ENCODE measurements around the gene ADAMTS4.

ADAMTS4 gene

DNA sequence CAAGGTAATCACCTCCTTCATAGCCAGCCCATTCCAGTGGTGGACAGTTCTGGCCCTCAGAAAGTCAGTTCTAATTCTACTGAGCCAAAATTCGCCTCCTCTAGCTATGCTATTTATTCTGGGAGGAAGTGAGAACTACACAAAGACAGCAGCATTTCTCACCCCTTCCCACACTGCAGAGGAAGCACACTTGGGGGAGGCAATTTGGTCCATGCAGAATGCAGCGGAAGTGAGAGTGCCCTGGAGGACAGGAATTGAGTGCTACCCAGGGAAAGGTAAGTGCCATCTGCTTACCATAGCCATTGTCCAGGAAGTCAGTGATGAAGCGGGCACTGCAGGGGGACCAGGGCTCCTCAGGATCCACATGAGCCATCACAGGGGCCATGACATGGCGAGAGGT, 3.7 kb downstream of the ADAMTS4 start:
- DNase-seq: no peak

DNA sequence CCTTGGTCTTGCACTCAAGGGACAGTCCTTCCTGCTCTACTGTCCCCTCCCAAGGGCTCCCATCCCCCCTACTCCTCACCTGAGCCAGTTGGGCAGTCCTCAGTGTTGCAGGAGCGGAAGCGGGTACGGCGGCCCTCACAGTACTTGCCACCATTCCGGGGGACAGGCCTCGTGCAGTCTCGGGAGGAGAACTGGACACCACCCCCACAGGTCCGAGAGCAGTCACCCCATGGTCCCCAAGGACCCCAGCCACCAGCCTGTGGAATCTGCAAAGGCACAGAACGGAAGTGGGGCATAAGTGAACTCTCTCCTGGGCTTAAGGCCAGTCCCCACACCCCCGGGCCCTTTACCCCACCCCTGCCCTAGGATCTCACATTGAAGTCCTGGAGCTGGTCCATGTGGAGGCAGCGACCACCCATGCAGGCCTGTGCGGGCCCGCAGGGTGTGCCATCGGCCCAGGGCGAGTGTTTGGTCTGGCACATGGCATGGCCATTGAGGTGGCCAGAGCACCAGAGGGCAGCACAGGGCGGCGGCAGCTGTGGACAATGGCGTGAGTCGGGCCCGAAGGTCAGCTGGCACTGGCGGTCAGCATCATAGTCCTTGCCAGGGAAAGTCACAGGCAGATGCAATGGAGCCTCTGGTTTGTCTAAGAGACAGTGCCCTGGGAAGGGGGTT, 5.2 kb downstream of the ADAMTS4 start:
- DNase-seq: no peak

DNA sequence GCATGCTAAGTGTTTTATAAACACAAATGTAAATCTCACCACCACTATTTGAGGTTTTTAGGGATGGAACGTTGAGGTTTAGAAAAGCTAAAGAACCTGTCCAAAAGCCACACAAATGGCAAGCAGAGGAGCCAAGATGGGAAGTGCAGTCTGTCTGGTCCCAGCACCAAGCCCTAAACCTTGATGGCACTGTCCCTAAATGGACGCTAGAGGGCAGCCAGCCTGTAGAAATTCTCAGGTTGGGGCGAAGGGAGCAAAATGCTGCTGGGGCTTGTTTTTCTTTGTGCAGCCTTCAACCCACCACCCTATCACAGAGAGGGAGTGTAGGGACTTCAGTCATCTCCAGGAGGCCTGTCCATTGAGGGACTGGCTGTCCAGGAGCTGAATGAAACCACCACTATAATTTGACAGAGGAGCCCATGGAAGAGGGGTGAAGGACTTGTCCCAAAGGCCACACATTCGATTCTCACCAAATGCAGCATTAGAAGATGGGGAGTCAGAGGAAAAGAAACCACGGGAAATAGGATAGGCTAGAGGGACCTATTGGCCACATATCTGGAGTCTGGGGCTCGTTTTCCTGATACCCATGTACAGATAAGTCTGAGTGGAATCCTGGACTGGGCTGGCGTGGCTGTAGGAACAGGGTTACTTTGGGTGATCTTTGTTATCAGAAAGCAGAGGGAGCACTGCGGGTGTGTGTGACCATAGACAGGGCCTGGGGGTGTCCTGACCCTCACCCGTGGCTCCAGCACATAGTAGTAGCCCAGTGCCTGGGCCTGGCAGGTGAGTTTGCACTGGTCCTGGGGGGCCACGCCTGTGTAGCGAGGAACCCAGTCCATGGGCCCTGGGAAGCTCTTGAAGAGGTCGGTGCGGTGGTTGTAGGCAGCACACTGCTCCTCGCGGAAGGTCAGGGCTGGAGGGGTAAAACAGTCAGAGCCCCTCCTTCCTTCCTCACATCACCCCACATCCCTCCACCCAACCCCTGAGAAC, 6.1 kb downstream of the ADAMTS4 start:
- peak; percentile 60 for DNase-seq

DNA sequence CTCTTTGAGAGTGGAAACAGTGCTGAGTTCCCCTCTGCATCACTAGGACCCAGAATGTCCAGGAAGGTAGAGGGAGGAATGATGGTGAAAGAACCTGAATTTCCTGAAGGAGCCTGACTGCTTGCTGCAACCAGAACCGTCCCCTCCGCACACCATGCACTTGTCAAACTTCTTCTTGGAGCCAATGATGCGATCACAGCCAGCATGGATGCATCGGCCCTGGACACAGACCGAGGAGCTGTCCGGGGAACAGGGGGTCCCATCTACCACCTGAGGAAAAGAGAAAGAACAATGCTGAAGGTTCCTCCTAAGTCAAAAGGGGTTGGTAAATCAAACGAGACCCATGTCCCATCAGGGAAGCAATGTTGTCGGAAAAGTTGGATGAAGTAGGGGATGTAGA, 6.9 kb downstream of the ADAMTS4 start:
- DNase-seq: no peak

DNA sequence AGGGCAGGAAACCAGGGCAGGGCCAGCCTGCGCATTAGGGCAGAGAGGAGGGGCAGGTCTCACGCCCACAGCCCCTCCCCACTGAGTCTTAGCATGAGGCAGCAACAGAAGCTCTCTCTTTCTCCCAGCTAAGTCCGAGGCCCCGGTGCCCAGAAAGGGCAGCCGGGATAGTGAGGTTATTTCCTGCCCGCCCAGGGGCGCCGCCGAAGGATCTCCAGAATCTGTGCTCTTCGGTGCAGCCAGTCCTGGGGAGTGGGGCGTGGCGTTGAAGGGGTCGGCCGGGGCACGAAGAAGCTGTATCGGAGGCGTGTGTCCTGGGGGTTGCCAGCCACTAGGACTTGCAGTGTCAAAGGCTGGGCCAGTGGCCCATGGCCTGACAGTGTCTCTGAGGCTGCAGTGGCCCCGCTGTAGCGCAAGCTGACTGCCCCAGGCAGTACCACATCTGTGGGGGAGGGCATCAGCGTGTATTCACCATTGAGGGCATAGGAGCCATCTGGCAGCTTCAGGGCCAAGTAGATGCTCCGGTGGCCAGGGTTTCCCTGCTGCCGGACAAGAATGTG, 7.8 kb downstream of the ADAMTS4 start:
- no peak for DNase-seq

DNA sequence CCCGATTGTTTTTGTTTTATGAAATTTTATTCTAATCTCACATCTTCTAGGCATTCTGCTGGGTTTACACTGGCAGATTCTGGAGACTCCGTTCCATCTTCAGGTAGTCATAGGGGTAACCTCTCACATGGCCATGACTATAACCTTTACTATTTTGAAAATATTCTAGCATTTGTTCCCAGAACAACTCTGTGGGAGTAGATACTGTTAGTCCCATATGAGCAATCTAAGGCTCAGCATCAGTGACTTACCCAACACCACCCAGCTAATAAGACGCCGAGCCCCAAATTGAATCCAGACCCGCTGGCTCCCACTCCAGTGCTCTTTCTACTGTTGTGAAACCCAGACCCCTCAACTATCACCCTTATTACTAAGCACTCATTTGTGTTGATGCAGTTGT, 9.8 kb downstream of the ADAMTS4 start:
- no peak for DNase-seq

DNA sequence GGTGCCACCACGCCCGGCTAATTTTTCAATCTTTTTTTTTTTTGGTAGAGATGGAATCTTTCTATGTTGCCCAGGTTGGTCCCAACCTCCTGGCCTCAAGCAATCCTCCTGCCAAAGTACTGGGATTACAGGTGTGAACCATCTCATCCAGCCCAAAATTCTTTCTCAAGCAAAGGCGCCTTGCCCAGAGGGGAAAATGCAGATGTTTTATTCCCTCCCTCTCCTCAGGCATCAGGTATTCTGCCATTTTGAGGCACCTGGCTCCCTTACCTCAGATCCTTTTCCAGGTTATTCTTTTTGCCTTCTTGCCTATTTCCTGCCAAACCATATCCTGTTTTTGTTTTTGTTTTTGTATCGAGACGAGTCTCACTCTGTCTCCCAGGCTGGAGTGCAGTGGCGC, 10.5 kb downstream of the ADAMTS4 start:
- DNase-seq: no peak

DNA sequence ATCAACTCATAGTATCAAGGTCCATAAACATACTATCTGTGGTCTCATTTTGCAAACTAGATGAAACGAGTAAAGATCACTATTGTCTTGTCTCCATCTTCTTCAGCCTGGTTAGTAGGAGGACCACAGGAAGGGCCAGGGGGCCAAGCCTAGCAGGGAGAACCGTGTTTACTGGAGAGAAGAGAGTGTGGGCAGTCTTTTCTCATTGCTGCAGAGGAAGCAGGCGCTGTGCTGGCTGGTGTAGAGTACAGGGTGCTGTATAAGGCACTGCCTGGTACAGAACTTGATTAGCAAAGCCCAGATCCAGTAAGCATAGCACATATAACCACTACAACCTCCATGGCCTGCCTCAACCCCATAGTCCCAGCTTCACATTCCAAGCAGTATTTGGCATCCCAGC, 11.5 kb downstream of the ADAMTS4 start:
- DNase-seq: no peak

DNA sequence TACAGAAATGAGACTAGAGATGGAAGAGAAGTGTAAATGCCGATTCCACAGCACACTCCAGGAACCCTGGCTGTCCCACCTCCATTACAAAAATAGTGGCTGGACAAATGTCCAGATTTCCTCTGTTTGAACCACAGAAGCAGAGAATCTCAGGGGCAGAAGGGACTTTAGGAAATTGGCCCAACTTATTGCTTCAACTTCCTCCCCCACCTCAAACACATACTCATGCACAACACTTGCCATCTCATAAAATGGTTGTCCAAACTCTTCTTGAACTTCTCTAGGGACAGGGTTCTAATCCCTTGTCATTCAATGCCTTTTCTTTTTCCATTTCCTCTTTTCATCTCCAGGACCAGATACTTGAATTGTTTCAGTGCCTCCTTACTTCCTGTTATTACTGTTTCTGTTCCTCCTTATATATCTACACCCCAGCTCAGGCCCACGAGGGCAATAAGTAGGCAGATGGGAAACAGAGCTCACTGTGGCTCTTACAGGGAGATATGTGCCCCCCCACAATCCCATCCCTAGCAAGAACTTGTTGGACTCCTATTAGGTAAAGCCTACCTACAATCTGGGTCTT, 13.0 kb downstream of the ADAMTS4 start:
- DNase-seq: no peak

DNA sequence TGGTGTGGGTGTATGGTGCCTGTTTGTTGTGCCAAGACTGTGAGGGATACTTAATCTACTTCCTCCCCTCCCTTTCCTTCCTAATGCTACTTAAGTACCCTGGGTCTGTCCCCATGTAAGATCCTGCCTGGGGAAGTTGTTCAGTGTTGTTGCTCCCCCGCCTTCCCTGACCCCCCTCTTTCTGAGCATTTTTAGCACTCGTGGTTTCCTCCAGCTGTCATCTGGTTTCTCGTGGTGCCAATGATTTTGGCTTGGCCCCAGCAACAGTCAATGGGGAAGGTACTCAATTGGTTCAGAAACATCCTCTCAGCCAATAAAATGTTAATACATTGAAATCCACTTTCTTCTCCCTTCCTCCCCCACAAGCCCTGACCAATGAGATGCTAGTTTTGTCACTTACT, 13.6 kb downstream of the ADAMTS4 start:
- DNase-seq: peak; percentile 67

DNA sequence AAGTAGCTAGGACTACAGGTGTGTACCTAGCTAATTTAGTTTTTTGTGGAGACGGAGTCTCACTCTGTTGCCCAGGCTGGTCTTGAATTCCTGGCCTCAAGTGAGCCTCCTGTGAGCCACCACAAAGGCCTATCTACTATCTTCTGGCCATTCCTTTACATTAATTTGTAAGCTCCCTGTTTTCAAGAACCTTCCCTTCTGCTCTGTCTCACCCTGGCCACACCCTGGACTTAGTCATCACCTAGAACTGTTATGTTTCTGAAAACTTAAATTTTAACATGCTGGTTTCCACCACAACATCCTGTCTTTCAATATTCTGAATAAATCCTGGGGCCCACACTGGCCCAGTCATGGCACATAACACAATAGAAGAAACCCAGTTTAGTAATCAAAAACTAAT, 16.6 kb downstream of the ADAMTS4 start:
- peak; percentile 46 for DNase-seq

DNA sequence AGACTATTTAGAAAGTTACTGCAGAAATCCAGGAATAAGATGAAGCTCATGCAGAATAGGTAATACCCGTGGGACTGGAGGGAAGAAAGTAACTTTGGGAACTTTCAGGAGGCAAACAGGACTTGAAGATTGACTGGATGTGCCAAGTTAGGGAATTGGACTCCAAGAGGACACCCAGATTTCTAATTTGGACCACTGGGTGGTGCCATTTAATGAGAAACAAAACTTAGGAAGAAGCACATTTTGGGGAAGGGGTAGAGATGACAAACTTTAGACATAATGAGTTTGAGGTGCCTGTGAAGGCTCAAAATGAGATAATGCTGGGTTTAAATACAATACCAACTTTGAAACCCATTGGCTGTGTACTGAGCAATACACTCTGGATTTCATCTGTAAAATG, 18.2 kb downstream of the ADAMTS4 start:
- DNase-seq: no peak

DNA sequence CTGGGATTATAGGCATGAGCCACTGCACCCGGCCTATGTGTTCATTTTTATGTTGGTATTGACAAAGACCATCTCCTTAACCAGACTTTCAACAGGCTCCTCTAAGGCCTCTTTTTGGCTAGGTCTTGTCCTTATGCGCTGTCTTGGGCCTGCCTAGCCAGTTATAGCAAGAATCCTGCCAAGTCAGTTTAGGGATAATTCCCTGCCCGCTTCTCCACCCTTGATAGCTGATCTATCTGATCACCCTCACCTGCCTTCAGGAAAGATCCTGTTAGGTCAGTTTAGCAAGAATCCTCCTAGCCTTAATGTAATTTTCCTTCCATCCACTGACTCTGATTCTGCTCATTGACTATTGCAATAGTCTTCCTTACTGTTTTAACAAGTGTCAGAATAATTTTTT, 19.2 kb downstream of the ADAMTS4 start:
- DNase-seq: no peak

DNA sequence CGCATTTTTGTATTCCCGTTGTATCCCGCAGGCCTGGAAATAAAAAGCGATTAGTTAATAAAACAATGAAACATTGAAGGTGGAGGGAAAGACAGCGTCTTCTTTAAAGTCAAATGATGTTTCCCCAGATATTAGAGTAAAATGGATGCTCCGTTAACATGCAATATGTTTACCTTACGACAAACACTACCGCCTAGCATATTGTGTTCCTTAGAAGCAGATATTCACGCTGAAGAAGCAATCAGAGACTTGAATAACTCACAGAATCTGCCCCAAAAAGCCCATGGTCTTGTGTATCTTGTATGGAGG, 21.0 kb downstream of the ADAMTS4 start:
- no peak for DNase-seq

DNA sequence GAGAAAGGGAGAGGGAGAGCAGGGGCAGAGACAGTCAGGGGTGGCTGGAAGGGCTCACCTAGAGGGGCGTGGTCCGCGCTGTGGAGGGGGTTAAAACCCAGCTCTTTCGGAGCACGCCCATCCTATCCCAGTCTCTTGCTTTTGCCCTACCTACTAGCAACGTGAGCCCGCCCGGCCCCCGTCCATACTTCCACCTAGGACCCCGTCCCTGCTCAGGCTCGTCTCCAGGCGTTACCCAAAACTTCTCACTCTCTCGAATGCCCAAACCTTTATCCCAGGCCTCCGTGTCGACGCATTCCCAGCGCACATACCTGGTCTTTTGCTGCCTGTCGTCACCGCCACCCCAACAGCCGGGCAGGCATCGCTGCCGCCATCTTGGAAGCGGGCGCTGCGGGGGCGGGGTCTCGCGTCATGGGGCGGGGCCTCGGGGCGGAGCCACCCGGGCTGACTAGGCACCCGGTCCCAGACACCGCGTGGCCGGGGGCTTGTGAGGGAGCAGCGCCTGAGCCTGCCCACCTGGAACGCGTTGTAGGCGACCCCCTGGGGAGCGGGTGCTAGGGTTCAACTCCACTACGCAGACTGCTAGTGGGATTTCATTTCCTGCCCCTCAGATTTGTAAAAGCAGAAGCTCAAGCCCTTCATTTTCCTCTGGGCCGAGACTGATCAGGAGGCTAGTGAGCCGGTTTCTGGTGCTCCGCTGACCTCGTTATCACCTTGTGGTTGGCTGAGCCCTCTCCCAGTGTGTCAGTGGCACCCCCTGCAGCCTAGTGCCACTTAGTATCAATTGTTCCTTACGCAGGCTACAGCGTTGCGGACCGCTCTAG, 21.5 kb downstream of the ADAMTS4 start, which contains the start of gene B4GALT3:
TSS of gene B4GALT3 (minus strand) at position 396 of the 824 bp plus-strand sequence. CDS start 1,447 bp downstream, outside the sequence.
- peak; percentile 94 for DNase-seq

DNA sequence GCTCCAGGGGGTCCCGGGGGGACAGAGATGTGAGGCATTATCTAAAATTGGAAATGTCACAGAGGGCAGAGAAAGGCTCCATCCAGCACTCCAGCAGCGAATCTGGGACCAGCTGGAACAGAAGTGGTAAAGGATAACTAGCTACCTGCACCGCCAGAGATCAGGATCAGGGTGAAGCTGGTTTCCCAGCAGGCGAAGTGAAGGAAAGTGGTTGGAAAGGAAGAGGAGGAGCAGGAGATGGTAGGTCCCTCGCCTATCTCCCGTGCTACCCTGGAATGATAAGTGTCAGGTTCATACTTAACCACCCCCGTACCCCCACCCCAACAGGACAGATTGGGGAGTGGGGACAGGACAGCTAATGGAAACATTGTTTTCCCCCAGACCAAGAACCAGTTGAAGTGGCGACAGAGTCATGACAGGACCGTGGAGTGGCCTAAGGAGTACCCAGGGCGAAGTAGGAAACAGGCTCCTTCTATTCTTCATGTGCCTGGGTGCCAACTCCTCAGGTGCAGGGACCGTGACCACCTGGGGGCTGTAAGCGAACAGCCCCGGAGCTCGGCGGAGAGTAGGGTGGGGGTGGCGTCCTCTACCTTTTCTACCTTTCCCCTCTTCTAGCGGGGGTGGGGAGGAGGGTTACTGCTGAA, 22.3 kb downstream of the ADAMTS4 start:
- DNase-seq: no peak

DNA sequence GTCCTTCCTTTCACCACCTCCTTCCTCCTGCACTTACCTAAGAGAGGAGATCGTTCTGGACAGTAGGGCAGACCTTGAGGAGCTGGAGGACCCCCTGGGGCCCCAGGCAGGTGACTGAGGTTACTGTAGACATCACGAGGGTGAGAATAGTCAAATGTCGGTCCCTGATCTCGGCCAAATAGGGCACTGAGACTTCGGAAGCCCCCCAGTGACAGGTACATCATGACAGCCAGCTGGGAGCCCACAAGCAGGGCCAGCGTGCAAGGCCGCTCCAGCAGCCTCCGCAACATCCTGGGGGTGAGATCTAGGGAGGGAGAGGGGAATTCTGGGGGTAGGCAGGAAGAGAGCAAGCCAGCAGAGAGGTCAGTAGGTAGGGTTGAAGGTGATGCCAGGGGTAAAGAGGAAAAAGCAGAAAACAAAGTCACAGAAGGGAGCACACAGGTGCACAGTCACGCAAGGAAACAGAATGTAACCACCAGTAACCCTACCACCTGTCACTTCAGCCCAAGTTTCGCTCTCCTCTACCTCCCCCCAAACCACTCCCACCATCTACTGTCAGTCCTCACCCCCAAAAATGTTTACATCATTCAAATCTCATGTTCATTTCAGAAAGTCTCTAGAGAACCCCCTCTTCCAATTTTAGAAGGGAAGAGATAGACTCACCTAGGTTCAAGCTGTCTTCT, 22.9 kb downstream of the ADAMTS4 start:
- DNase-seq: no peak

DNA sequence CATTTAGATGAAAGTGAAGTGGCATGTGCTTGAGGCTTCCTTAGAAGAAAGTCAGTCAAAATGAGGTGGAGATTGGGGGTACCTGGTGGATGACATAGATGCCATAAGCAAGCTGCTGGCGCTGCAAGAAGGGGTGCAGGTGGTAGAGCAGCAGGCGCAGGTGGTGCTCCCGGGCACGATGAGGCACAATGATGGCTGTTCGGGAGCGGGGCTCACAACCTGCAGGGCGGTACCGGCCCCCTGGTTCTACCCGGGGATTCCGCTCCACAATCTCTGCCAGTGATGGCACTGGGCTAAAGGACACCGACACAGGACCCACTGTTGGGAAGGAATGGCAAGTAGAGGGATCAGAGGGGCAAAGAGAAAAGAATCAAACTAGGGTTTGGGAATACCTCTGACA, 23.9 kb downstream of the ADAMTS4 start:
- no peak for DNase-seq

DNA sequence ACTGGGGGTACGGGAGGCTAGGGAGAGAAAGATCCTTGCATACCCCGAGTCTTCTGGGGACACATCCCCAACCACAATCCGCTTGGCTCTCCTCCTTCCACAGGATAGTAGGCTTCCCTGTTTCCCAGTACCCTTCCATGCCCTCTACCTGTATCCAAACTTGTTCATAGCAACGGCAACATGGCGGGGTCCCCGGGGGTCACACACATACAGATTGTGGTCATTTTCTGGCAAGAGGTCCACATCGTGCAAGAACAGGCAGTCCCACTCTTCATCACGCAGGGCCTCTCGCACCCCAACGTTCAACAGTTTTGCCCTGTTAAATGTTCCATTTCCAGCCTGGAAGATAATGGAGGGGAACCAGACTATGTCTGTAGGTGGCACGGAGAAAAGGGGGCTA, 25.1 kb downstream of the ADAMTS4 start:
- no peak for DNase-seq

DNA sequence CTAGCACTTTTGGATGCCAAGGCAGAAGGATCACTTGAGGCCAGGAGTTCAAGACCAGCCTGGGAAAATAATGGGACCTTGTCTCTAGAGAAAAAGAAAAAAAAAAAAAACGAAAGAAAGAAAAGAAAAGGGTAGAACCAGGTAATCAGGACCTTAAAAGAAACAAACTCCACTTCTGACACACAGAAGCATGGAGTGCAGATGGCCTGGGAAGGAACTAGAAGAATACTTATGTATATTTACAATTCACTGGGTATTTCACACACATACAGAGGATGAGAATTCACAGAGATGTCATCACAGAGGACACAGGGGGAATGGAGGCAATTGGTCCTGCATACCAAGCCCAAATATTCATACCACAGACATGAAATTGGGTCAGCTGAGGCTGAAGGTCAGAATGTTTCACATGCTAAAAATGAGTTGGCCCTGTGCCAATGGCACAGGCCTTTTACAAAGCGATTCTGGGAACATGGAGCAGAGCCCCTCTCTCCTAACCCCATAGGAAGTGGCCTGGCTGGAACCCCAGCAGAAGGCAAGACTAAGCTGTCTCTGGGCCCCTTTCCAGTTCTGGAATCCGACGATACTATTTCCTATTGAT, 26.0 kb downstream of the ADAMTS4 start:
- DNase-seq: no peak

DNA sequence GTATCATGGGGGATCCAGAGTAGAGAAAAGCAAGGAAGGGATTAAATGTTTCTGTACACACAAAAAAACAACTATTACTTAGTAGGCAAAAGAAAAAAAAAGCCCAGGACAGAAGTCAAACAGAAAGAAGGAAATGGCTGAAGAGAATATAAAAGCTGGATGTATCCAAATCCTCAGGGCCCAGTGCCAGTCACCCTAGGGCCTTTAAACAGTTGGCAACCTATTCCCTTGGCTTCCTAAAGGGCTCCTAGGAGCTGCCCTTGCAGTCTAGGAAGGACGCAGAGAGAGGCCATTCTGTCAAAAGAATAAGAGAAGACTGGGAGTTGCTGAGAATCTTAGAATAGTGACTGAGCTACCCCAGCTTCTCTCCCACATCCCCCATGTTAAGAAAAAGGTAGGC, 26.5 kb downstream of the ADAMTS4 start:
- DNase-seq: no peak
